Measurements from ENCODE around the gene ZNF77.

The ZNF77 gene

GRCh38 chr19:2883686-2884439 is 60.9 kb downstream of the ZNF77 start:
- no peak for DNase-seq (ENCODE audit: low spot score)
- no peaks in the 10 kb centered on the region for H3K36me3 ChIP-seq (ENCODE audit: low read depth)
- ATAC-seq (ENCODE audit: low read depth), result no peak

More at GRCh38 chr19:2883686-2884439, 60.9 kb downstream of the ZNF77 start:
- no peak for TF ChIP-seq CTCF (IDR thresholded peaks at IDR 0.05; ENCODE audit: poor library complexity, severe bottlenecking)
- H3K9me3 ChIP-seq (ENCODE audit: severe bottlenecking), result no peaks in the 10 kb centered on the region
- H3K27me3 ChIP-seq (ENCODE audit: insufficient read depth, poor library complexity, severe bottlenecking), result no peaks in the 10 kb centered on the region
- no peak overlapping the region for H3K27ac ChIP-seq (ENCODE audit: poor library complexity, severe bottlenecking)
- peaks cover 8% of the 10 kb centered on the region for H3K4me1 ChIP-seq (ENCODE audit: insufficient read depth, poor library complexity, severe bottlenecking)
- no peak overlapping the region for H3K4me3 ChIP-seq (ENCODE audit: severe bottlenecking)
